GM21360 (cell line): ENCODE data around the gene ISG20.

Experiments used
- ATAC-seq: cut with Tn5 transposase; IDR thresholded peaks from one replicate; pipeline ENCODE4 v1.9.1; 2021; ENCODE audit warnings: mild to moderate bottlenecking, moderate library complexity; ENCODE audit not compliant: unreplicated experiment

ISG20 gene

DNA sequence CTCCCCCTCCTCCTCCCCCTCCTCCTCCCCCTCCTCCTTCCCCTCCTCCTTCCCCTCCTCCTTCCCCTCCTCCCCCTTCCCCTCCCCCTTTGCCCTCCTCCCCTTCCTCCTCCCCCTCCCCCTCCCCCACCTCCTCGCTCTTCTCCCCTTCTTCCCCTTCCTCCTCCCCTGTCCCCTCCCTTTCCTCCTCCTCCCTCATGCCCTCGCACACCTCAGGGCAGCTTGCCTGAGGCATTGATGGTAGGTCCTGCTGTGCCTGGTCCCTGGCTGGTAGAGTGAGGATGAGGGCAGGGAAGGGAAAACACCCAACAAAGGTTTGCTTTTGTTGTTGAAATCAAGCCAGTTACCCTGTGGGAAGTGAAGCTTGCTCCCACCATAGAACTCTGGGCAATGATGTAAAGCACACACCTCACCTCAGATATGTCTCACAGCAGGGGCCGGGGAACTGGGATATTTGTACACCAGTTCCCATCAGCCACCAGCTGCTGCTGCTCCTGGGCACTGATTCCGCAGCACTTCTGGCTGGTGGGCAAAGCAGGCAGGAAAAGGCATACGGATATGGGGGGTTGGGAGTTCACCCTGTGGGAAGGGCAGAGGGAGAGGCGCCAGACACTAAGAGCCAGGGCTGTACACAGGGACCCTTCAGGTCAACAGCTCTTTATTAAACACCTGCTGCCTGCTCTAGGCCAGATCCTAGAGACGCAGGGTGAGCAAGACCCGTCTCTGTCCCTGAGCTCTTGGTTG is 13.8 kb downstream of the ISG20 start:
- ATAC-seq: no peak

DNA sequence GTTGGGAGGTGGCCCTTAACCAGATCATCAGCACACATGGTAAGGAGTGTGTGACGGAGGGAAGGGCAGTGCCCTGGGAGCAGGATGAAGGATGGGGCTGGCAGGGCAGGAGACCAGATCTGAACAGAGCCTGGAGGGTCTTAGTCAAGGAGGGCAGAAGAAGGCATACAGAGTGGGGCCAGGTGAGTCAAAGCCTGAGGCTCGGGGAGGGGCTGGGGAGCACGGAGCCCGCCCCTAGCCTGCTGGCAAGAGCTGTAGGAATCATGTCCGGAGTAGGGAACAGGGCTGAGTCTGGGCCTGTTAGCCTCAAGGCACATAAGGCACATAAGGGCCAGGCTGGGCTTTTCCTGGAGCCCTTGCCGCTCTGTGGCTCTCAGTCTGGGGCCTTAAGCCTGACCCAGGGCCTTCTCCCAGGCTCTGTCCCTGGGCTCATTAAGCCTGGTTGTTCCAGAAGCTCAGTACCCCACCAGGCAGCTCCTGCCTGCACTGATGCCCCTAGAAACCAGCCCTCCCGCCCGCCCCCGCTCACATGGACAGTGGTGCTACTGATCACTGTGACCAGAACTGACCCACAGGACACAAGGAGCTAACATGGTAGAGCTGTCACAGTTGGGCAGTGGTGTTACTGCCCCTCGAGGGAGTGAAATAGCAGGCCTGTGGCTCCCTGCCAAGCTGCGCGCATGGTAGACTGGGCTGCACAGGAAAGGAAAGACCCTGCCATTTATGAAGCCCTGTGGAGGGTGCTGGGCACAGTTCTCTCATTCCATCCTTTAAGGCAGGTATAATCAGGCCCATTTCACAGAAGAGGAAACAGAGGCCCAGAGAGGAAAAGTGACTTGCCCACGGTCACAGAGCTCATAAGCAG is 14.6 kb downstream of the ISG20 start:
- ATAC-seq: no peak

- ATAC-seq: no peak
Measured at GRCh38 chr15:88654430-88655102, 15.8 kb downstream of the ISG20 start.

GRCh38 chr15:88655103-88655553 is 16.3 kb downstream of the ISG20 start:
- no peak for ATAC-seq

GRCh38 chr15:88655800-88656488 is 17.1 kb downstream of the ISG20 start:
- no peak for ATAC-seq

DNA sequence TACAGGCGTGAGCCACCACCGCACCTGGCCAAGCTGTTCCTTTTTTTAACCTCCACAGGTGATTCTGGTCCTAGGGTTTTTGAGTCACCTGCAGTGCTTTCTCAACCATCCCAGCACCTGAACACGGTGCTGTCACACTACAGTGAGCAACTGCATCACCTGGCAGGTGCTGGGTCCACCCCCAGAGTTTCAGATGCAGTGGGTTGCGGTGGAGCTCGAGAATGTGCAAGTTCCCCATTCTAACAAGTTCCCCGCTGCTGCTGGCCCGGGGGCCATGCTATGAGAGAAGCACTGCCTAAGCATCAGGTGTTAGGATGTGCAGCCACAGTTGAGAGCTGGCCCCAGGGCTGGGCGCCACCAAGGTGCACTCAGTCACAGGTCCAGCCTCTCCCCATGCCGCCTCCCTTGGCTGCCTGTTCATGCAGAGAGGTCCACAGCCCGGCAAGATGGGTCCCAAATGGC is 18.0 kb downstream of the ISG20 start:
- ATAC-seq: peak; percentile 90

GRCh38 chr15:88657326-88658069 is 18.7 kb downstream of the ISG20 start:
- ATAC-seq: no peak

DNA sequence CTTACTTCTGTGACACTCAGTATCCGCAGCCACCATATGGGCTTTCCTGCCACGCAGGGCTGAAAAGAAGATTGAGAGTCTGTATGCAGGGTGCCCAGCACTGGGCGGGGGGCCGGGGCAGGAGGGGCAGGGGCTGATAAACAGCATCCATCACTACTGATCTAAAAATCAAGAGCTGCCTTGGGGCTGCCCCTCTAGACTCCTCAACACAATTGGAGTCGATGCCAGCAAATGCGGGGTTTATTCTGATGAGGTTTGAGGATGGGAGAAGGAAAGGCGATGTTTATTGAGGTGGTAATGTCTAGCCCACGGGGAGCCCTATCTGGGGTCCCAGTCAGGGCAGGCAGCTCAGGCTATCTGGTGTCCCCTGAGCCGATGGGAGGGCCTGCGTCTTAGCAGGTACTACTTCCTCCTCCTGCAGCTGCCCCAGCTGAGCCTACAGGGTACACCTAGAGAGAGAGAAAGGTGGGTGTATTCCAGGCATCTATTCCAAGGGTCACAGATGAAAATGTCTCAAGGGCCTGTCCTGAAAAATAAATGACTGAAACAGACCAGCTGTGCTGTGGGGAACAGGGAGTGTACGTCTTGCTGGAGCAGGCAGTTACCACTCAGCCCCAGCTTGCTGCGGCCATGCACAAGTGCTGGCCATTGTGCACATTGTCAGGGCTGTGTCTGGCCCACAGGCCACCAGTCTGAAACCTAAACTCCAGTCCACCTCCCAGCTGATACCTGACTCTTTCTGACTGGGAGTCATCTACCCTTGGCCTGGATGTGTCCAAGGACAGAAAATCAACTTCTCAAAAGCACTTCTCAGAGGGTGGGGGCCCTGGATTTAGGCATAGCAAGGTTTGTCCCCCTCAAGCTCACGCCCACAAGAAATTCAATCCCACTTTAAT is 19.5 kb downstream of the ISG20 start:
- ATAC-seq: no peak

DNA sequence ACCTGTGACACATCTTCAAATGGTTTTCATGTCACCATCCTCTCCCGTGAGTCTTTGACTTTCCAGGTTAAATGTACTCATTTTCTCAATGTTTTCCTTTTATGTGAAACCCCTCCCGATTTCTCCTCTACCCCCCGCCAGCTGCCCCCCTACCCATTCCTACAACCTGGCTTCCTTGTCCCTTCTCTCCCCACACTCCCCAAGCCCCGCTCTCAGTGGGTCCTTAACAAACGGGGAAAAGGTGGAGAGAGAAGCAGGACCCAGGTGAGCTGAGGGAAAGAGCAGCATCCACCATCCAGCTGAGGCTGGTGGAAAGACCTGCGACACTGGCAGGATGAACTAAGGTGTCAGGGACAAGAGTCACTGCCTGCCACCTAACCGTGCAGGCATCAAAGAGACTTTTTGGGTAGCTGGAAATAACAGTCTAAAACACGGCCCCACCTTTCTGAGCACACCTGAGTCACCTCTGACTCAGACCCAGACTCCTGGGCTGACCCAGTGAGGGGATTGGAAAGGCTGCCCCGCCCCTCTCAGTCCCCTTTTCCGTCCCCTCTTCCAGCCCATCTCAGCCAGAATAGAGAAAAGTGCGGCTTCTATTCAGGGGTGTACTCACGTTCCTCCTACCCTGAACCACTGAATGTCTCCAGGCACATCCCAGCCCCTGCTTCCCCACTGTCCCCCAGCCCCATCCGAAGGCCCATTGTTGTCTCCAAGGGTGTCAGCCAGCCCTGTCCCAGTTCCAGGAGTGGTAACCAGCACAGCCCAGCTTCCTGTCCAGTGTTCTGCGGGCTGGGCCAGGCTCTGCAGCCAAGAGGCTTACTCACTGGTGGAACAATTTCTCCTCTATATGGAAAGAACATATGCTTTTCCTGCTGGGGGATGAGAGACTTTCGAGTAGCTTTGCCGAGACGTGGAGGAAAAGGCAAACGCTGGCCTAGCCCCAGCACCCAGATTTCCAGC is 20.4 kb downstream of the ISG20 start:
- no peak for ATAC-seq

DNA sequence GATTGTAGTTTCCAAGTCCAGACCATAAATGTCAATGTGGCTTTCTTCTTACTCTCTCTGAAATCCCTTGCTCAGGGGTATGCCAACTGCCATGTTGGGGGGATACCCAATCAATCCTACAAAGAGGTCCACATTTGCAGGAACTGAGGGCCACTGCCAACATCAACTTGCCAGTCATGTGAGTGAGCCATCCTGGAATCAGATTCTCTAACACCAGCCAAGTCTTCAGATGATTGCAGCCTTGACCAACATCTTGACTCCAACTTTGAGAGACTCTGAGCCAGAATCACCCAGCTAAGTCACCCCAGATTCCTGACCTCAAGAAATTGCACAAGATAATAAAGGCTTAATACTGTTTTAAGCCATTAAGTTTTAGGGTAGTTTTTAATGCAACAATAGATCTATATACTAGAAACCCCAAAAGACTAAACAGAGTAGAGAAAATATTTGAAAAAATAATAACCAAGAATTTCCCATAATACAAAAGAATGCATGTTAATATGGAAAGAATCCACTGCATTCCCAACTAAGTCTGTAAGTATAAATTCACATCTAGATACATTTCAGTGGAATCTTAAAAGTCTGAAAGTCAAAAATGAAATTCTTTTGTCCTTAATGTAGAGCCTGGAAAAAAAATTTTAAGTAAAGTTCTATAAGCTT is 22.4 kb downstream of the ISG20 start:
- no peak for ATAC-seq

GRCh38 chr15:88661761-88662556 is 23.1 kb downstream of the ISG20 start:
- ATAC-seq: no peak

DNA sequence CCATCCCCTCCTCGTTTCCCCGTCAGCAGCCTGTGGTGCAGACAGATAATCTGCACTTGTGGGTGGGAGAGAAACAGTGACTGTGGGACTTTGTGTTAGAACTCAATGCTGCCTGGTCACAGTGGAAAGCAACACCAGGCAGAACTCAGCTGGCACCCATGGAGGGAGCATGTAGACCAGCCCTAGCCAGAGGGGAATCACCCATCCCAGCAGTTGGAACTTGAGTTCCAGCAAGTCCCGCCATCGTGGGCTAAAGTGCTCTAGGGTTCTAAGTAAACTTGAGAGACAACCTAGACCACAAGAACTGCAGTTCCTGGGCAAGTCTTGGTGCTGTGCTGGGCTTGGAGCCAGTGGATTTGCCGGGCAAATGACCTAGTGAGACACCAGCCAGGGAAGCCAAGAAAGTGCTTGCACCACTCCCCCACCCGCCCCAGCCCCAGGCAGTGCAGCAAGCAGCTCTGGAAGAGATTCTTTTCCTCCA is 24.4 kb downstream of the ISG20 start:
- no peak for ATAC-seq

DNA sequence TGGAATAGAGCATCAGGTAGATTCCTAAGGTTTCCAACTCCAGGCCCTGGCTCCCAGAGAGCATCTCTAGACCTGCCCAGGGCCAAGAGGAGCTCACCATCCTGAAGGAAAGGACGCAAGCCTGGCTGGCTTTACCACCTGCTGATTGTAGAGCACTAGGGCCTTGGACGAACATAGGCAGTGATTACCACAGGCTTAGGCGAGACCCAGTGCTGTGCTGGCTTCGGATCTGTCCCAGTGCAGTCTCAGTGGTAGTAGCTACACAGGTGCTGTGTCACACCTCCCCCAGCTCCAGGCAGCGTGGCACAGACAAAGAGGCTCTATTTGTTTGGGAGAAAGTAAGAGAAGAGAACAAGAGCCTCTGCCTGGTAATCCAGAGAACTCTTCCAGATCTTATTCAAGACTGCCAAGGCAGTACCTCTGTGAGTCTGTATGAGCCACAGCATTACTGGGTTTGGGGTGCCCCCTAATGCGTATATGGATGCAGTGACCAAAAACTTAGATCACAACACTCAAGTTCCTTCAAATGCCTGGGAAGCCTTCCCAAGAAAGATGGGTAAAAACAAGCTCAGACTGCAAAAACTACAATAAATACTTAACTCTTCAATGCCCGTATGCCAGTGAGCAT is 25.4 kb downstream of the ISG20 start:
- no peak for ATAC-seq

DNA sequence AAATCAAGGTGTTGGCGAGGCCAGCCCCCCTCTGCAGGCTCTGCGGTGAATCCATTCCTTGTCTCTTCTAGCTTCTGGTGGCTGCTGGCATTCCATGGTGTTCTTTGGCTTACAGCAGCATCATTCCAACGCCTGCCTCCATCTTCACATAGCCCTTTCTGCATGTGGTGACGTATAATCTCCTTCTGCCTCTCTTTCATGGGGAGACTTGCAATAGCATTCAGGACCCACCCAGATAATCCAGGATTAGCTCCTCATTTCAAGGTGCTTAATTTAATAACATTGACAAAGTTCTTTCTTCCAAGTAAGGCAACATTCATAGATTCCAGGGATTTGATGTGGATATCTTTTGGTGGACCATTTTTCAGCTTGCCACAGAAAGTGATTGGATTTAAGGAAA is 35.8 kb downstream of the ISG20 start:
- no peak for ATAC-seq

- ATAC-seq: no peak
Measured at GRCh38 chr15:88678755-88679154, 39.9 kb downstream of the ISG20 start.
